BLaER1 treated with 17β-estradiol and CSF1 and Interleukin-3, amounts not matched to agents 10 nM and 100 nM (cell line): ENCODE results near the gene NHLRC4.
A peak's percentile ranks its signal among the peaks of the same experiment; 100 is the strongest.

Source experiments
- H3K27ac ChIP-seq, 11 experiments: shearing (Covaris generic); formaldehyde crosslinking; 2 replicates each; pipeline ENCODE4 v1.8.1; 2022
- H3K27me3 ChIP-seq, 11 experiments: shearing (Covaris generic); formaldehyde crosslinking; 2 replicates each; pipeline ENCODE4 v1.8.1; 2022
- H3K36me3 ChIP-seq, 11 experiments: shearing (Covaris generic); formaldehyde crosslinking; 2 replicates each; pipeline ENCODE4 v1.8.1; 2022
- H3K4me1 ChIP-seq, 10 experiments: shearing (Covaris generic); formaldehyde crosslinking; 2 replicates each; pipeline ENCODE4 v1.8.1; 2022
- H3K4me2 ChIP-seq, 11 experiments: shearing (Covaris generic); formaldehyde crosslinking; 2 replicates each; pipeline ENCODE4 v1.8.1; 2022
- H3K4me3 ChIP-seq, 10 experiments: shearing (Covaris generic); formaldehyde crosslinking; 2 replicates each; pipeline ENCODE4 v1.8.1; 2022
- H3K9ac ChIP-seq, 11 experiments: shearing (Covaris generic); formaldehyde crosslinking; 2 replicates each; pipeline ENCODE4 v1.8.1; 2022
- H3K9me3 ChIP-seq, 11 experiments: shearing (Covaris generic); formaldehyde crosslinking; replicated peaks in 1 of 11; 2 replicates each; pipeline ENCODE4 v1.8.1; 2022
- H4K20me1 ChIP-seq, 11 experiments: shearing (Covaris generic); formaldehyde crosslinking; 2 replicates each; pipeline ENCODE4 v1.8.1; 2022
- Cebpa-rat ChIP-seq, 11 experiments: shearing (Covaris generic); IDR thresholded peaks; 2 replicates each; pipeline ENCODE4 v1.8.1; 2022

The NHLRC4 gene

GRCh38 chr16:575354-576196, 8.8 kb downstream of the NHLRC4 start:
- no peak for TF ChIP-seq Cebpa-rat (IDR thresholded peaks at IDR 0.05)
- Histone ChIP-seq H3K9me3 (no peaks in the 10 kb centered on the region), H4K20me1 (peaks cover 0 to 77% (median 53%) of the 10 kb centered on the region in 11 experiments; a peak in 19 of 22 replicates), H3K4me1 (peaks cover 26 to 74% (median 59%) of the 10 kb centered on the region in 10 experiments), H3K27ac (peak overlapping the region in 6 of 11 experiments; percentile 8 to 53 (median 48); a peak in 8 of 22 replicates), H3K4me2 (peak overlapping the region; percentile 47 to 90 (median 66)), H3K9ac (peak overlapping the region in 10 of 11 experiments; percentile 37 to 75 (median 56); a peak in 17 of 22 replicates), H3K36me3 (peaks cover 12 to 55% (median 28%) of the 10 kb centered on the region in 11 experiments), H3K4me3 (peak overlapping the region in 1 of 10 experiments; percentile 3; a peak in 2 of 20 replicates), H3K27me3 (no peaks in the 10 kb centered on the region)

DNA sequence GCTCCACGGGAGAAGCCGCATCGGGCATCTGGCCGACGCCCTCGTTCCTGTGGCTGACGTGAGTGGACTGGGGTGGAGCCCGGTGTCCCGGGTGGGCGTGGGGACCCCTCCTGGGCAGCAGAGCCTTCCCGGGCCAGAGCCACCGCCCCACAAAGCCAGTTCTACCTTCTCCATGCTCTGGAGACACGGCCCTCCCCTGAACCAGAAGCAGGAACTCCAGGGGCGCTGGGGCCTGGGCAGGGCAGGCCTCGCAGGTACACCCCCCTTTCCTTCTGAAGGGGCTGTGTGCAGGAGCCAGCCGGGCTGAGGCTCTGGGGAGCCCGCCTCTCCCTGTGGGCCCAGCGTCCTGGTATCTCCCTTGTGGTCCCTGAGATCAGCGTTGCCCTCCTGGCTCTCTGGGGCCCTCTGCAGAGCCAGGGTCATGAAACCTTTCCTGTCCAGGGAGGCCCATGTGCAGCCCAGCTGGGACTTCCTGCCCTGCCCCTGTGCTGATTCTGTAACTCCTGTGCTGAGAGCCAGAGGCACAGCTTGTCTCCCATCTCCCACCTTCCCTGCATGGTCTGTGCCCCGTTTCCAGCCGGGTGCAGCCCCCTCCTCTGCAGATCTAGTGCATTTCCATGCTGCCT, 9.5 kb downstream of the NHLRC4 start:
- Histone ChIP-seq H3K4me3 (peak overlapping the region in 2 of 10 experiments; percentile 2 to 3; a peak in 2 of 20 replicates), H3K9ac (peak overlapping the region in 10 of 11 experiments; percentile 37 to 75 (median 56); a peak in 18 of 22 replicates), H3K4me2 (peak overlapping the region; percentile 47 to 90 (median 66)), H4K20me1 (peaks cover 0 to 74% (median 50%) of the 10 kb centered on the region in 11 experiments; a peak in 18 of 22 replicates), H3K9me3 (no peaks in the 10 kb centered on the region), H3K4me1 (peaks cover 21 to 67% (median 51%) of the 10 kb centered on the region in 10 experiments), H3K36me3 (peaks cover 12 to 62% (median 28%) of the 10 kb centered on the region in 11 experiments), H3K27me3 (no peaks in the 10 kb centered on the region), H3K27ac (peak overlapping the region in 6 of 11 experiments; percentile 8 to 53 (median 48); a peak in 10 of 22 replicates)
- no peak for TF ChIP-seq Cebpa-rat (IDR thresholded peaks at IDR 0.05)

DNA sequence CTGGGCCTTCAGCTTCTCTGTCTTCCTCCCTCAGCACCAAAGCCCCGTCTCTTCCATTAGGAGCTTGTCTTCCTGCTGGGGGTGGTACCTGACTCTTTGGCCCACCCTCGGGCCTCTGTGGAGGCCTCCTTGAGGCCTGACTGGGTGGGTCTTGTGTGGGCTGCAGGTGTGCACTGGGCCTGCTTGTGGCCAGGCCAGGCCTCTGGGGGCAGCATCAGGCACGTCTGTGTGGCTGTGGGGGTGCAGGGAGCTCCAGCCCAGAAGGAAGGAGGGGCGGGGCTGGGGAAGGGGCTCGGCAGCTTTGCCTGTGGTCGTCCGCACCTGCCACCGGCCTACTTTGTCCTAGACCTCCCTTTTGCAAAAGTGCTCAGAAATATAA, 10.0 kb downstream of the NHLRC4 start:
- Histone ChIP-seq H3K9me3 (no peaks in the 10 kb centered on the region), H3K36me3 (peaks cover 12 to 60% (median 28%) of the 10 kb centered on the region in 11 experiments), H3K4me3 (peak overlapping the region in 2 of 10 experiments; percentile 2 to 3; a peak in 2 of 20 replicates), H3K27me3 (no peaks in the 10 kb centered on the region), H3K4me1 (peaks cover 19 to 67% (median 48%) of the 10 kb centered on the region in 10 experiments), H3K9ac (peak overlapping the region in 10 of 11 experiments; percentile 37 to 75 (median 56); a peak in 14 of 22 replicates), H3K27ac (peak overlapping the region in 3 of 11 experiments; percentile 46 to 53 (median 52); a peak in 5 of 22 replicates), H3K4me2 (peak overlapping the region; percentile 47 to 90 (median 66)), H4K20me1 (peaks cover 0 to 71% (median 49%) of the 10 kb centered on the region in 11 experiments; a peak in 18 of 22 replicates)
- TF ChIP-seq Cebpa-rat (IDR thresholded peaks at IDR 0.05) = no peak

DNA sequence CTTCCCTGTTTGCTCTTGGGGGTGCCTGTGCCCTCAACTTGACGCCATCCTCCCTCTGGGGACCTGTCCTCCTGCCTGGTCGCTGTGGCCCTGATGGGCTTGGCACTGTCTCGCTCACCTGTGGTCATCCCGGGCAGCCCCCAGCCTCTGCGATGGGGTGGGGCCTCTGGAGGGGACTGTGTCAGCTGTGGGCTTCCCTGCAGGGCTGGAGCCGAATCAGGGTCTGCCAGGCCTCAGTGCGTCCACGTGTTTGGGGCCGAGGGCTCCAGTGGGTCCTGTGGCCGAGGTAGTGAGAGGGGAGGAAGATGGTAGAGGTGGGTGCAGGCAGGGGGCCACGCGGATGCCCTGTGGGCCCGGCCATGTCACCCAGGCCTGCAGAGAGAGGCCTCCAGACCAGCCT, 11.0 kb downstream of the NHLRC4 start:
- Histone ChIP-seq H3K4me1 (peaks cover 19 to 62% (median 53%) of the 10 kb centered on the region in 10 experiments), H4K20me1 (peaks cover 0 to 65% (median 40%) of the 10 kb centered on the region in 11 experiments; a peak in 17 of 22 replicates), H3K9me3 (no peaks in the 10 kb centered on the region), H3K9ac (peak overlapping the region in 4 of 11 experiments; percentile 3 to 56 (median 47); a peak in 9 of 22 replicates), H3K27ac (peak overlapping the region in 1 of 11 experiments; percentile 9; a peak in 1 of 22 replicates), H3K36me3 (peaks cover 9 to 50% (median 25%) of the 10 kb centered on the region in 11 experiments; a peak in 21 of 22 replicates), H3K27me3 (no peaks in the 10 kb centered on the region), H3K4me2 (peak overlapping the region in 8 of 11 experiments; percentile 26 to 89 (median 52); a peak in 11 of 22 replicates), H3K4me3 (no peak overlapping the region)
- TF ChIP-seq Cebpa-rat (IDR thresholded peaks at IDR 0.05) = no peak

DNA sequence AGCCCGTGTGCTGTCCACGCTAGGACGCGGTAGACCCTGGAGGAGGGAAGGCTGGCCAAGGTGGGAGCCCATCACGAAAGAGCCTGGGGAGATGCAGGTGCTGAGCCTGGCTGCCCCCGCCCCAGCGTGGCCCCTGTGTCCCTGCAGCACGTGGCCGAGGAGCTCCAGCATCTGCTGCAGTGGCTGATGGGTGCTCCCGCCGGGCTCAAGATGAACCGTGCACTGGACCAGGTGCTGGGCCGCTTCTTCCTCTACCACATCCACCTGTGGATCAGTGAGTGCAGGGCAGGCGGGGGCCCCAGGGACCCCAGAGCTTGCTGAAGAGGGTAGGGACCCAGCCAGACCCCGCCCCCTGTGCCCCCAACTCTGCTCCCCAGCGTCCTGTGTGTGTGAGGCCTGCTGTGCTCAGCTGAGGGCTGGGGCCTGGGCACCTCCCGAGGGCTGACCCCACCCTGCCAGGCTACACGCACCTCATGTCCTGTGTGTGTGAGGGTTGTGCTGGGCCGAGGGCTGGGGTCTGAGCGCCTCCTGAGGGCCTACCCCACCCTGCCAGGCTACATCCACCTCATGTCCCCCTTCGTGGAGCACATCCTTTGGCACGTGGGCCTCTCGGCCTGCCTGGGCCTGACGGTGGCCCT, 11.5 kb downstream of the NHLRC4 start:
- H3K9me3 ChIP-seq = no peaks in the 10 kb centered on the region
- peaks cover 0 to 65% (median 35%) of the 10 kb centered on the region in 11 experiments; a peak in 17 of 22 replicates for H4K20me1 ChIP-seq
- H3K4me3 ChIP-seq = no peak overlapping the region
- H3K27me3 ChIP-seq = no peaks in the 10 kb centered on the region
- peaks cover 9 to 44% (median 25%) of the 10 kb centered on the region in 11 experiments; a peak in 21 of 22 replicates for H3K36me3 ChIP-seq
- H3K4me1 ChIP-seq = peaks cover 22 to 63% (median 57%) of the 10 kb centered on the region in 10 experiments
- peak overlapping the region in 5 of 11 experiments; percentile 3 to 56 (median 45); a peak in 7 of 22 replicates for H3K9ac ChIP-seq
- H3K27ac ChIP-seq = no peak overlapping the region
- no peak for TF ChIP-seq Cebpa-rat (IDR thresholded peaks at IDR 0.05)
- peak overlapping the region in 9 of 11 experiments; percentile 26 to 89 (median 48); a peak in 13 of 22 replicates for H3K4me2 ChIP-seq

- peak overlapping the region in 10 of 11 experiments; percentile 37 to 89 (median 58); a peak in 17 of 22 replicates for H3K4me2 ChIP-seq
- H4K20me1 ChIP-seq = peaks cover 0 to 65% (median 37%) of the 10 kb centered on the region in 11 experiments; a peak in 16 of 22 replicates
- no peak overlapping the region; a peak in 1 of 20 replicates for H3K4me3 ChIP-seq
- peaks cover 28 to 69% (median 62%) of the 10 kb centered on the region in 10 experiments for H3K4me1 ChIP-seq
- no peak overlapping the region for H3K27ac ChIP-seq
- peak overlapping the region in 4 of 11 experiments; percentile 39 to 56 (median 47); a peak in 3 of 22 replicates for H3K9ac ChIP-seq
- peaks cover 9 to 39% (median 22%) of the 10 kb centered on the region in 11 experiments; a peak in 21 of 22 replicates for H3K36me3 ChIP-seq
- TF ChIP-seq Cebpa-rat (IDR thresholded peaks at IDR 0.05) = no peak
- H3K27me3 ChIP-seq = no peaks in the 10 kb centered on the region
- H3K9me3 ChIP-seq = no peaks in the 10 kb centered on the region
Observed at GRCh38 chr16:578870-579405, 12.1 kb downstream of the NHLRC4 start.

DNA sequence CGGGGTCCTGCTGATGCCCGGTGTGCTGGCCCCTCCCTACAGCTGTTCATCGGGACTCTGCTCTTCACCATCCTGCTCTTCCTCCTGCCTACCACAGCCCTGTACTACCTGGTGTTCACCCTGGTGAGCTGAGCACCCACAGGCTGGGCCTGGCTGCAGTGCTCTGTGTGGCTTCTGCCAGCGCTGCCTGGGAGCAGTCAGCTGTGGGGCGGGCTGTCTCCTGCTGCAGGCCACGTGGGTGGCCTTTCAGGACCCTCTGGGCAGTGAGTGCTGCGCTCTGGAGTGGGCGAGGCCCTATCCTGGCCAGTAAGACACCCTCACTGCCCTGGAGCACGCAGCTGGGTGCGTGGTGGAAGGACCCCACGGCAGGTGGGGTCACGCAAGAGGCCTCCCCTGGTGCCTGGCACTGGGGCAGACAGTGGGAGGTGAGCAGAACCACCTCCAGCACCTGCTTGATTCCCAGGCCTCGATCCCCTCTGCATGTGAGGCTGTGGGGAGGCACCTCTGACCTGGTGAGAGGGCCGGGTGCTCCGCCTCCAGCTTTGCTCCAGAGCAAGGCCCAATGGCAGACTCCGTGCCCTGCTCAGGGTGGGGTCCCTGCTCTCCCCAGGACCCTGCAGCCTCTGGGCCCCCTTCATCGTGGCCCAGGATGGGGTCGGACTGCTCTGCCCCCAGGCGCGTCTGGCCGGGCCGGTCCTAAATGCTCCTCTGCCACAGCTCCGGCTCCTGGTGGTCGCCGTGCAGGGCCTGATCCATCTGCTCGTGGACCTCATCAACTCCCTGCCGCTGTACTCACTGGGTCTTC, 13.5 kb downstream of the NHLRC4 start:
- Histone ChIP-seq H3K4me3 (no peak overlapping the region), H4K20me1 (peaks cover 0 to 58% (median 26%) of the 10 kb centered on the region in 11 experiments; a peak in 16 of 22 replicates), H3K9ac (peak overlapping the region in 5 of 11 experiments; percentile 7 to 50 (median 24); a peak in 5 of 22 replicates), H3K4me1 (peaks cover 28 to 66% (median 59%) of the 10 kb centered on the region in 10 experiments), H3K27me3 (no peaks in the 10 kb centered on the region), H3K27ac (no peak overlapping the region), H3K9me3 (no peaks in the 10 kb centered on the region), H3K36me3 (peaks cover 0 to 24% (median 8%) of the 10 kb centered on the region in 11 experiments; a peak in 16 of 22 replicates), H3K4me2 (peak overlapping the region in 3 of 11 experiments; percentile 18 to 27 (median 26); a peak in 3 of 22 replicates)
- TF ChIP-seq Cebpa-rat (IDR thresholded peaks at IDR 0.05) = no peak
